HAP-1 (cell line): ENCODE data around the gene ICE1.
"Not testable (repeated sequence)": the region's sequence is repeated elsewhere in the genome, so short reads cannot be mapped to it uniquely, and the experiment has no call there.

Source experiments
- DNase-seq, 2 experiments: peaks; one replicate each; pipeline ENCODE4 v3.0.0-alpha.2; 2016 to 2020; ENCODE audit warnings: low spot score in 2 of 2
- H3K27me3 ChIP-seq: fragments of 250-450 bp; sonication (Bioruptor Pico); 2 replicates; pipeline ENCODE4 v1.5.1; 2020; ENCODE audit warnings: low read depth, mild to moderate bottlenecking, moderate library complexity
- H3K36me3 ChIP-seq: fragments of 250-450 bp; sonication (Bioruptor Pico); replicated peaks from 2 replicates; pipeline ENCODE4 v1.5.1; 2020; ENCODE audit warnings: mild to moderate bottlenecking
- H3K4me1 ChIP-seq: fragments of 250-450 bp; sonication (Bioruptor Pico); 2 replicates; pipeline ENCODE4 v1.5.1; 2020; ENCODE audit warnings: mild to moderate bottlenecking
- H3K4me3 ChIP-seq: fragments of 250-450 bp; sonication (Bioruptor Pico); 2 replicates; pipeline ENCODE4 v1.5.1; 2020; ENCODE audit warnings: mild to moderate bottlenecking, moderate library complexity
- H3K9me3 ChIP-seq: fragments of 250-450 bp; sonication (Bioruptor Pico); 2 replicates; pipeline ENCODE4 v1.5.1; 2020; ENCODE audit warnings: mild to moderate bottlenecking, moderate library complexity
- in situ Hi-C: fragments of 300-500 bp; cut with MboI; formaldehyde crosslinking; loops from 3 replicates; pipeline ENCODE4 v1.14.3; 2020; ENCODE audit warnings: low sequenced_read_pairs, inconsistent platforms, mixed read lengths

The ICE1 gene

DNA sequence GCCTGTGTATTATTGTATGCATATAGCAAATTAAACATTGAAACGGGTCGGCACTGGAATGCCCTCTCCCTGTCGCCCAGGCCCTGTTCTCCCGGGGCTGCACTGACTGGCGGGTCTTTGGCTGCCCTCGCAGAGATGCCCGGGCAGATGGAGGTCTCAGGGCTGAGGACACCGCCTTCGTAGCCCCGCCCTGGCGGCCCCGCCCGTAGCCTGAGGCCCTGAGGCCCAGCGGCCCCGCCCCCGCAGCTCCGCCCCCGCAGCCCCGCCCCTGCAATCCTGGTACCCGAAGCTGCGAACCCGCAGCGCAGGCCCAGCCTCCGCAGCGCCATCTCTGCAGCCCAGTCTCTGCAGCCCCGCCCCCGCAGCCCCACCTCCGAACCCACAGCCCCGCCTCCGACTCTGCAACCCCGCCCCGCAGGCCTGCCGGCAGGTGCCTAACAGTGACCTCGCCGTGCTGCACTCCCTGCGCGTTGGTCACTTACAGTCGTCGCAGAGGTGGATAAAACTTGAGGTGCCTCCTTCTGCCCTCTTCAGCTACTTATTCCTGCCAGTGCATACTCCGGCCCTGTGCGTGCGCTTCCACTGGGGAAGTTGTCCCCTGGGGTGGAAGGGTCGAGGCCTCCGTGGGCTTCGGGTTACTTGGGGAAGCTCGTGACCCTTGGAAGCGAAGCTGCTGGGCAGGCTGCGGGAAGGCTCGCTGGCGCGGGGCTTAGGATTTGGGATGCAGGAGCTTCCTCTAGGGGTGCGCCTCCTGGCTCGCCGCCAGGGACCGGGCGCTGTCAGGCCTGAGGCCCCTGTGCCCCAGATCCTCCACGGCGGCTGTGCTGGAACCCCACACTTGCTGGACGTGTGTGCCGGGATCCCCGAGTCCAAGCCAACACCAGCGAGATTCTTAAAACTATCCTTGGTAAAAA is 72.3 kb downstream of the ICE1 start:
- Histone ChIP-seq H3K4me1 (peaks cover 7% of the 10 kb centered on the region; the same call in 1 of the 2 replicates), H3K36me3 (no peaks in the 10 kb centered on the region), H3K27me3 (no peaks in the 10 kb centered on the region), H3K4me3 (no peak overlapping the region), H3K9me3 (no peaks in the 10 kb centered on the region)
- in situ Hi-C loops: loop anchor here (25.0 kb wide), 2 partner anchors 868 to 1093 kb away; no protein-coding TSS in a partner anchor
- peak; percentile 61 to 91 for DNase-seq

- DNase-seq: peak; percentile 62 to 67
- in situ Hi-C loops: loop anchor here (25.0 kb wide), 2 partner anchors 865 to 1090 kb away; no protein-coding TSS in a partner anchor
- Histone ChIP-seq H3K27me3 (no peaks in the 10 kb centered on the region; the same call in 1 of the 2 replicates), H3K36me3 (no peaks in the 10 kb centered on the region), H3K9me3 (no peaks in the 10 kb centered on the region), H3K4me3 (no peak overlapping the region), H3K4me1 (peaks cover 7% of the 10 kb centered on the region; the same call in 1 of the 2 replicates)
Observed at GRCh38 chr5:5497152-5497788, 74.8 kb downstream of the ICE1 start.

DNA sequence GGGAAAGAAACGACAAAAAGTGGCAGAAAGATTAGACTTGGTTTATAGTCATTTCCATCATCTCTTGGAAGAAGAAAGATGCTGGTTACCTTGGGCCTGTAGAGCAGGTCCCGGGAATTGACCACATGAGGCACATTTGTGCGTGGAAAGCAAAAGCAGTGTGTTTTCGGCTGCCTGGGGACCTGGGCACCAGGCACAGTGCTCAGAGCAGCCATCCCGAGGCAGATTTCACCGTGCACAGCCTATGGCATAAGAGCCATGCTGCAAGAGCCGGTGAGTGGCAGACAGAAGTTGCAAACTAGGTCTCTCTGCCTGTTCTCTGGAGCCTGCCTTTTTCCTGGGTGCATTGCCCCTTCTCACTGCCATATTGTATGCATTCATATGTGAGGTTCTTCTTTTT is 77.0 kb downstream of the ICE1 start:
- 0 out of 2 replicates have a peak, but pooled peaks cover 3% of the 10 kb centered on the region for H3K4me1 ChIP-seq
- in situ Hi-C loops: loop anchor here (25.0 kb wide), 2 partner anchors 863 to 1088 kb away; no protein-coding TSS in a partner anchor
- no peaks in the 10 kb centered on the region for H3K36me3 ChIP-seq
- H3K27me3 ChIP-seq: no peaks in the 10 kb centered on the region; the same call in 1 of the 2 replicates
- no peak overlapping the region for H3K4me3 ChIP-seq
- no peaks in the 10 kb centered on the region for H3K9me3 ChIP-seq
- no peak for DNase-seq

DNA sequence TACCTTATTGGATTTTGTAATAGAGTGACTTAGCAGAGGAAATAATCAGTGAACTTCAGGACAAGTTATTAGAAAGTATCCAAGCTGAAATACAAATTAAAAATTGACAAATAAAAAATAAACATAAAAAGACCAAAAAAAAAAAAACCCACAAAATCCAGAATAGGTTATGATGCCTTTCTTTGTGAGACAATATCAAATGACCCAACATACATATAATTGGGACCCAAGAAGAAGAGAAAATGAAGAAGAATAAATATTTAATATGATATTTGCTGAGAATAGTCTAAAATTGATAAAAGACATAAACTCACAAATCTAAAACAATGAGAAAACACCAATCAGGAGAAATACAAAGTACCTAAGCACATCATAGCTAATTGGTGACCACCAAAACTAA is 81.8 kb downstream of the ICE1 start:
- no peaks in the 10 kb centered on the region; the same call in 1 of the 2 replicates for H3K27me3 ChIP-seq
- in situ Hi-C loops: no loop called here
- no peak overlapping the region for H3K4me3 ChIP-seq
- DNase-seq: no peak
- H3K9me3 ChIP-seq: no peaks in the 10 kb centered on the region
- no peaks in the 10 kb centered on the region for H3K4me1 ChIP-seq
- no peaks in the 10 kb centered on the region for H3K36me3 ChIP-seq

GRCh38 chr5:5505815-5506214 is 83.3 kb downstream of the ICE1 start:
- DNase-seq: no peak
- Histone ChIP-seq H3K36me3 (no peaks in the 10 kb centered on the region), H3K4me3 (no peak overlapping the region), H3K27me3 (no peaks in the 10 kb centered on the region; the same call in 1 of the 2 replicates), H3K4me1 (no peaks in the 10 kb centered on the region), H3K9me3 (no peaks in the 10 kb centered on the region)
- in situ Hi-C loops: no loop called here

DNA sequence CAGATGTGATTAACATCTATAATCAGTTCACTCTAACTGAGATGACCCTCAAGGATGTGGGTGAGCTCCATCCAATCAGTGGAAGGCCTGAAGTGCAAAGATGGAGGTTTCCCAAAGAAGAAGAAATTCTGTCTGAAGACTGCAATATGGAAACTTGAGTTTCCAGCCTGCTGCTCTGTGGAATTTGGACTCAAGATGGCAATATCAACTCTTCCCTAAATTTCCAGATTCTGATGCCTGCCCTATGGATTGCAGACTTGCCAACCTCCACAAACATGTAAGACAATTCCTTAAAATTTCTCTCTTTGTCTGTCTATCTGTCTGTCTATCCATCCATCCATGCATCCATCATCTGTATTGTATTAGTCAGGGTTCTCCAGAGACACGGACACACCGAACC is 85.9 kb downstream of the ICE1 start:
- in situ Hi-C loops: no loop called here
- Histone ChIP-seq H3K4me3 (no peak overlapping the region), H3K27me3 (no peaks in the 10 kb centered on the region), H3K4me1 (no peaks in the 10 kb centered on the region), H3K9me3 (no peaks in the 10 kb centered on the region), H3K36me3 (no peaks in the 10 kb centered on the region)
- no peak for DNase-seq

DNA sequence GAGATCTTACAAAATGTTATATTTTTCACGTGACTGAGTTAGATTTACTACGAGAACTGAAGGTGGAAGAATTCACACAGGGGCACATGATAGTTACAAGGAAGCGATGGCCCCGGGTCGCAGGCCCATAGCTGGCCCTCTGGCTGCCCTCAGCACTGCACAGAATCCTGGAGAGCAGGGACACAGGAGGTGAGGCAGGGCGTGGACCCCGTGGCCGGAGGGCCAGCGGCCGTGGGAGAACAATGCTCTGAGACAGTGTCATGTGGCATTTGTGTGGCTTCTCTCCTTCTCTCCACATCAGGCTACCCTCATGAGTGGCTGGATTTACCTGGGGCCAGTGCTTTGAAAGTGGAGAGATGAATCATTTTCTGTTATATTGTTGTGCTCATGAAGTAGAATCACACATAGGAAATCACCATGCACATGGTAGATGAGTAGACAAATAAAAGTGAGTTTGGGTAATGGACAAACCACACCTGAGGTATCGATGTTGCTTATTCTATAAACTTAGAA is 89.5 kb downstream of the ICE1 start:
- H3K27me3 ChIP-seq: no peaks in the 10 kb centered on the region
- DNase-seq: no peak
- no peak overlapping the region for H3K4me3 ChIP-seq
- H3K4me1 ChIP-seq: no peaks in the 10 kb centered on the region
- H3K36me3 ChIP-seq: no peaks in the 10 kb centered on the region
- in situ Hi-C loops: no loop called here
- no peaks in the 10 kb centered on the region for H3K9me3 ChIP-seq

DNA sequence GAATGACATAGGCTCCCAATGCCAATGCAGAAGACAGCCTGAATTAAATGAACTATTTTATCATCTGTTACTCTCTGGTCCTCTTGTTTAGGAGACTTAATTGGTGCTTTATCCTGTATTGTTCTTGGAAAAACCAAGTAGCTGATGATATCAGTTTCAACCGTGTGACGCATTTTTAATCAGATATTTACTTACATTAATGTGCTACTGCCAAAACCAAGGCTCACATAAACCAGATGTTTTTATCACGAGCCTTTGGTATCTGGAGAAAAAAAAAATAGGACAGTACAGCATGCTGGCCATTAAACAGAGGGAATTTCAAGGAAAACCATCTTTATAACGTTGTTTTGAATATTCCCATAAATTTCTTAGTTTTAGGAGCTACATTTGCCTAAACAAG is 90.1 kb downstream of the ICE1 start:
- H3K4me1 ChIP-seq: no peaks in the 10 kb centered on the region
- H3K27me3 ChIP-seq: no peaks in the 10 kb centered on the region
- H3K36me3 ChIP-seq: no peaks in the 10 kb centered on the region
- DNase-seq: no peak
- H3K4me3 ChIP-seq: no peak overlapping the region
- in situ Hi-C loops: no loop called here
- H3K9me3 ChIP-seq: no peaks in the 10 kb centered on the region

- H3K4me1 ChIP-seq, H3K4me3 ChIP-seq, H3K36me3 ChIP-seq, DNase-seq, in situ Hi-C loops, H3K27me3 ChIP-seq, H3K9me3 ChIP-seq: not testable (repeated sequence)
Observed at GRCh38 chr5:5520622-5521021, 98.1 kb downstream of the ICE1 start.

DNA sequence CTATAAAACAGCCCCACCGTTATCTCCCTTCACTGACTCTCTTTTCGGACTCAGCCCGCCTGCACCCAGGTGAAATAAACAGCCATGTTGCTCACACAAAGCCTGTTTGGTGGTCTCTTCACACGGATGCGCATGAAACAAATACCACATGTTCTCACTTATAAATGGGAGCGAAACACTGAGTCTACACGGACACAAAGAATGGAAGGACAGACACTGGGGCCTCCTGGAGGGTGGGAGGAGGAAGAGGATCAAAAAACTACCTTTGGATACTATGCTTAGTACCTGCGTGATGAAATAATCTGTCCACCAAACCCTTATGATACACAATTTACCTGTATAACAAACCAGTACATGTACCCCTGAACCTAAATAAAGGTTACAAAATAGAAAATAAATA is 98.6 kb downstream of the ICE1 start:
- Histone ChIP-seq H3K4me3 (no peak overlapping the region), H3K36me3 (no peaks in the 10 kb centered on the region), H3K9me3 (no peaks in the 10 kb centered on the region), H3K4me1 (no peaks in the 10 kb centered on the region), H3K27me3 (no peaks in the 10 kb centered on the region)
- in situ Hi-C loops: no loop called here
- DNase-seq: no peak

GRCh38 chr5:5521478-5521877 is 99.0 kb downstream of the ICE1 start:
- no peaks in the 10 kb centered on the region for H3K9me3 ChIP-seq
- no peaks in the 10 kb centered on the region for H3K36me3 ChIP-seq
- no peaks in the 10 kb centered on the region for H3K4me1 ChIP-seq
- in situ Hi-C loops: no loop called here
- no peaks in the 10 kb centered on the region for H3K27me3 ChIP-seq
- H3K4me3 ChIP-seq: no peak overlapping the region
- no peak for DNase-seq

DNA sequence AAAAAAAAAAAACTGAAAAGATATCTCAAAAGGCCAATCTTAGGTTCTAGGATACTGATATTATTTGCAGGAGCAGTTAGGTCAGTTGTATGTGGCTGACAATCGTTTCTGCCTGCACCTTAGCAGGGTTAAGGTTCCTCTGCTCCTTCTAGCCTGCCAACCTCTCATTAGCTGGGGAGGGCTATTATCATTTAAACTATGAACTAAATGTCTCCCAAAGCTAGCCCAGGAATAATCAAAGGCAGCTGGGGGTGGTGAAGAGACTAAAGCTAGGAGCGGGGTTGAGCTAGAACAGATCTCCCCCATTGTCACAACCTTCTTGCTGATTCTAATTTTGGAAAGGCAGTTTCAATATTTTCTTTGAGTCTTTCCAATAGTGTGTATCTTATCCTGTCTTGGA is 99.9 kb downstream of the ICE1 start:
- H3K27me3 ChIP-seq: no peaks in the 10 kb centered on the region
- no peaks in the 10 kb centered on the region for H3K4me1 ChIP-seq
- H3K9me3 ChIP-seq: no peaks in the 10 kb centered on the region
- in situ Hi-C loops: no loop called here
- no peak overlapping the region for H3K4me3 ChIP-seq
- no peaks in the 10 kb centered on the region for H3K36me3 ChIP-seq
- DNase-seq: no peak

DNA sequence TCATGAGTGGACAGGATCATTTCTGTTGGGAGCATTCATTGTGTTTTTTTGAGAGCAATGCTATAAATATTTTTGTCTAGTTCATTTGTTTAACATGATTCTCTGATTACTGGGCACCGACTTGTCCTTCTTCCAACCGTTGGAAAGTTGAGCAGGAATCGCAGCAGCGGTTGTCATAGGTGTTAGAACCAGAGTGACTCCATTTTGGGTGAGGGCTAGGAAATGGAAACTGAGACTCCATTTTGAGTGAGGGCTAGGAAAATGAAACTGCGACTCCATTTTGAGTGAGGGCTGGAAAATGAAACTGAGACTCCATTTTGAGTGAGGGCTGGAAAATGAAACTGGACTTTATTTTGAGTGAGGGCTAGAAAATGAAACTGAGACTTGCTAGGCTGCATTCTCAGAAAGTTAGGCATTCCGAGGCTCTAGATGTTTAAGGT is 100.6 kb downstream of the ICE1 start:
- Histone ChIP-seq H3K4me3 (no peak overlapping the region), H3K27me3 (no peaks in the 10 kb centered on the region), H3K4me1 (no peaks in the 10 kb centered on the region), H3K9me3 (no peaks in the 10 kb centered on the region), H3K36me3 (no peaks in the 10 kb centered on the region)
- no peak for DNase-seq
- in situ Hi-C loops: no loop called here

DNA sequence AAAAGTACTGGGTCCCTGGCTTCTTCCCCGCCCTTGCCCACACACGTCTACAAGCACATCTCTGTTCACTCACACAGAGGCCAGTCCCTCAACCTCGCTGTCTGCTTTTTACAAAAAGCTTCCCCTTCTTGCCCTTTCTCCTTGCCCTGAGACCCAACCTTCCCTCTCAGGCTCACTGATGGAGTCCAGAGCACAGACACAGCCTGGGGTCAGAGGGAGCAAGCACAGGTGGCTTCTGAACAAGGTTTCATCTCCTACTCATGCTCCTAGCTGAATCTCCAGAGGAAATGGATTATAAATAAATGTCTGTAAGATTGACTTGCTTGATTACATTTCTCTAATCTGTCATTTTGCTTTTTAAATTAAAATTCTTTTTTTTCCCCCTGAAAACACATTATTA is 101.8 kb downstream of the ICE1 start:
- Histone ChIP-seq H3K27me3 (no peaks in the 10 kb centered on the region), H3K4me3 (no peak overlapping the region), H3K9me3 (no peaks in the 10 kb centered on the region), H3K4me1 (no peaks in the 10 kb centered on the region), H3K36me3 (no peaks in the 10 kb centered on the region)
- in situ Hi-C loops: no loop called here
- no peak for DNase-seq
